K562 (cell line): ENCODE results near the gene DENND6B.

Experiments used
- C11orf30 ChIP-seq: fragments of 450-650 bp; IDR thresholded peaks from 2 replicates; pipeline ENCODE4 v1.6.1; 2016; ENCODE audit warnings: low read depth, mild to moderate bottlenecking
- DLX4 ChIP-seq: fragments of 250-450 bp; sonication (Bioruptor Pico); IDR thresholded peaks from 2 replicates; pipeline ENCODE4 v1.6.1; 2021; ENCODE audit warnings: mild to moderate bottlenecking
- HBP1 ChIP-seq: fragments of 450-650 bp; formaldehyde crosslinking; IDR thresholded peaks from 2 replicates; pipeline ENCODE4 v1.4.0; 2022; ENCODE audit warnings: missing genetic modification characterization
- HDAC6 ChIP-seq: IDR thresholded peaks from 2 replicates; pipeline ENCODE4 v1.6.1; 2012; ENCODE audit warnings: low read depth, mild to moderate bottlenecking, control low read depth, inconsistent platforms, low read length, moderate library complexity
- JUN ChIP-seq, 2 experiments: sonication (generic) in 1 of 2; formaldehyde crosslinking in 1 of 2; IDR thresholded peaks; 2 replicates each; pipeline versions ENCODE4 v1.6.1 to v1.8.0; 2012 to 2022; ENCODE audit warnings: borderline replicate concordance in 2 of 2, mild to moderate bottlenecking in 2 of 2, improper control_type of control experiment in 1 of 2, low read depth in 1 of 2, low read length in 1 of 2, missing genetic modification reagents in 1 of 2
- KLF16 ChIP-seq: IDR thresholded peaks from 2 replicates; pipeline ENCODE4 v1.6.1; 2016; ENCODE audit warnings: antibody characterized with exemption
- NR2C2 ChIP-seq, 2 experiments: fragments of 200-800 bp in 1 of 2; sonication (Bioruptor generic) in 1 of 2; sonication (generic) in 1 of 2; formaldehyde crosslinking in 1 of 2; IDR thresholded peaks; 2 replicates each; pipeline versions ENCODE4 v1.6.1 to v1.8.0; 2016 to 2022; ENCODE audit warnings: mild to moderate bottlenecking in 1 of 2, missing compliant biosample characterization in 1 of 2, missing genetic modification characterization in 1 of 2, missing genetic modification reagents in 1 of 2
- TCF7 ChIP-seq: sonication (generic); IDR thresholded peaks from 2 replicates; pipeline ENCODE4 v1.6.1; 2016; ENCODE audit warnings: antibody characterized with exemption, borderline replicate concordance
- ZNF764 ChIP-seq: fragments of 250-450 bp; sonication (Bioruptor Pico); IDR thresholded peaks from 2 replicates; pipeline ENCODE4 v1.4.0; 2020; ENCODE audit warnings: low read depth, mild to moderate bottlenecking, moderate library complexity
- ZNF830 ChIP-seq: fragments of 250-450 bp; sonication (Bioruptor Pico); IDR thresholded peaks from 2 replicates; pipeline ENCODE4 v1.5.0; 2021; ENCODE audit warnings: mild to moderate bottlenecking
- TF ChIP-seq, protein P1 (sequence below), 3 experiments: IDR thresholded peaks in 2 of 3; conservative IDR thresholded peaks in 1 of 3; 2 replicates each; pipeline ENCODE4 v1.5.1; 2011 to 2012; ENCODE audit warnings: low read length in 3 of 3, mild to moderate bottlenecking in 3 of 3, control low read depth in 2 of 3, improper control_type of control experiment in 1 of 3, inconsistent platforms in 1 of 3, low read depth in 1 of 3, mixed read lengths in 1 of 3, moderate library complexity in 1 of 3; ENCODE audit not compliant: insufficient read depth in 2 of 3
- TF ChIP-seq, protein P2 (sequence below): sonication (generic); formaldehyde crosslinking; IDR thresholded peaks from 2 replicates; pipeline ENCODE4 v1.8.0; 2022; ENCODE audit warnings: missing genetic modification reagents, mild to moderate bottlenecking, borderline replicate concordance
- TF ChIP-seq, protein P3 (sequence below): sonication (generic); formaldehyde crosslinking; IDR thresholded peaks from 2 replicates; pipeline ENCODE4 v1.9.0; 2022; ENCODE audit warnings: mild to moderate bottlenecking, missing genetic modification reagents
- TF ChIP-seq, protein P4 (sequence below): sonication (generic); formaldehyde crosslinking; IDR thresholded peaks from 2 replicates; pipeline ENCODE4 v1.8.1; 2022; ENCODE audit warnings: missing genetic modification reagents

GRCh38 chr22:50325444-50326224, 1.2 kb downstream of the DENND6B start:
- TF ChIP-seq, protein P1, sequence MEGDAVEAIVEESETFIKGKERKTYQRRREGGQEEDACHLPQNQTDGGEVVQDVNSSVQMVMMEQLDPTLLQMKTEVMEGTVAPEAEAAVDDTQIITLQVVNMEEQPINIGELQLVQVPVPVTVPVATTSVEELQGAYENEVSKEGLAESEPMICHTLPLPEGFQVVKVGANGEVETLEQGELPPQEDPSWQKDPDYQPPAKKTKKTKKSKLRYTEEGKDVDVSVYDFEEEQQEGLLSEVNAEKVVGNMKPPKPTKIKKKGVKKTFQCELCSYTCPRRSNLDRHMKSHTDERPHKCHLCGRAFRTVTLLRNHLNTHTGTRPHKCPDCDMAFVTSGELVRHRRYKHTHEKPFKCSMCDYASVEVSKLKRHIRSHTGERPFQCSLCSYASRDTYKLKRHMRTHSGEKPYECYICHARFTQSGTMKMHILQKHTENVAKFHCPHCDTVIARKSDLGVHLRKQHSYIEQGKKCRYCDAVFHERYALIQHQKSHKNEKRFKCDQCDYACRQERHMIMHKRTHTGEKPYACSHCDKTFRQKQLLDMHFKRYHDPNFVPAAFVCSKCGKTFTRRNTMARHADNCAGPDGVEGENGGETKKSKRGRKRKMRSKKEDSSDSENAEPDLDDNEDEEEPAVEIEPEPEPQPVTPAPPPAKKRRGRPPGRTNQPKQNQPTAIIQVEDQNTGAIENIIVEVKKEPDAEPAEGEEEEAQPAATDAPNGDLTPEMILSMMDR (IDR thresholded peaks at IDR 0.05 in 2 of 3, conservative IDR thresholded peaks at IDR 0.05 in 1 of 3; ENCODE audit: insufficient read depth in 2 of 3, low read depth in 1 of 3, low read length in 3 of 3): no peak
- no peak for TF ChIP-seq ZNF764 (CRISPR knock-in tag)
- no peak for TF ChIP-seq C11orf30
- TF ChIP-seq TCF7: no peak
- no peak for TF ChIP-seq JUN (IDR thresholded peaks at IDR 0.05; ENCODE audit: borderline replicate concordance, low read depth, low read length)
- no peak for TF ChIP-seq JUN (CRISPR knock-in tag; IDR thresholded peaks at IDR 0.05; ENCODE audit: borderline replicate concordance)
- TF ChIP-seq HBP1 (CRISPR knock-in tag): no peak
- TF ChIP-seq, protein P2, sequence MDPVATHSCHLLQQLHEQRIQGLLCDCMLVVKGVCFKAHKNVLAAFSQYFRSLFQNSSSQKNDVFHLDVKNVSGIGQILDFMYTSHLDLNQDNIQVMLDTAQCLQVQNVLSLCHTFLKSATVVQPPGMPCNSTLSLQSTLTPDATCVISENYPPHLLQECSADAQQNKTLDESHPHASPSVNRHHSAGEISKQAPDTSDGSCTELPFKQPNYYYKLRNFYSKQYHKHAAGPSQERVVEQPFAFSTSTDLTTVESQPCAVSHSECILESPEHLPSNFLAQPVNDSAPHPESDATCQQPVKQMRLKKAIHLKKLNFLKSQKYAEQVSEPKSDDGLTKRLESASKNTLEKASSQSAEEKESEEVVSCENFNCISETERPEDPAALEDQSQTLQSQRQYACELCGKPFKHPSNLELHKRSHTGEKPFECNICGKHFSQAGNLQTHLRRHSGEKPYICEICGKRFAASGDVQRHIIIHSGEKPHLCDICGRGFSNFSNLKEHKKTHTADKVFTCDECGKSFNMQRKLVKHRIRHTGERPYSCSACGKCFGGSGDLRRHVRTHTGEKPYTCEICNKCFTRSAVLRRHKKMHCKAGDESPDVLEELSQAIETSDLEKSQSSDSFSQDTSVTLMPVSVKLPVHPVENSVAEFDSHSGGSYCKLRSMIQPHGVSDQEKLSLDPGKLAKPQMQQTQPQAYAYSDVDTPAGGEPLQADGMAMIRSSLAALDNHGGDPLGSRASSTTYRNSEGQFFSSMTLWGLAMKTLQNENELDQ (CRISPR knock-in tag): no peak
- TF ChIP-seq HDAC6: no peak
- TF ChIP-seq, protein P3, sequence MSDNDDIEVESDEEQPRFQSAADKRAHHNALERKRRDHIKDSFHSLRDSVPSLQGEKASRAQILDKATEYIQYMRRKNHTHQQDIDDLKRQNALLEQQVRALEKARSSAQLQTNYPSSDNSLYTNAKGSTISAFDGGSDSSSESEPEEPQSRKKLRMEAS (CRISPR knock-in tag): no peak
- no peak for TF ChIP-seq ZNF830
- no peak for TF ChIP-seq DLX4 (CRISPR knock-in tag)
- TF ChIP-seq NR2C2 (CRISPR knock-in tag; IDR thresholded peaks at IDR 0.05): no peak
- TF ChIP-seq NR2C2 (tag; IDR thresholded peaks at IDR 0.05): no peak
- TF ChIP-seq KLF16: no peak
- TF ChIP-seq, protein P4, sequence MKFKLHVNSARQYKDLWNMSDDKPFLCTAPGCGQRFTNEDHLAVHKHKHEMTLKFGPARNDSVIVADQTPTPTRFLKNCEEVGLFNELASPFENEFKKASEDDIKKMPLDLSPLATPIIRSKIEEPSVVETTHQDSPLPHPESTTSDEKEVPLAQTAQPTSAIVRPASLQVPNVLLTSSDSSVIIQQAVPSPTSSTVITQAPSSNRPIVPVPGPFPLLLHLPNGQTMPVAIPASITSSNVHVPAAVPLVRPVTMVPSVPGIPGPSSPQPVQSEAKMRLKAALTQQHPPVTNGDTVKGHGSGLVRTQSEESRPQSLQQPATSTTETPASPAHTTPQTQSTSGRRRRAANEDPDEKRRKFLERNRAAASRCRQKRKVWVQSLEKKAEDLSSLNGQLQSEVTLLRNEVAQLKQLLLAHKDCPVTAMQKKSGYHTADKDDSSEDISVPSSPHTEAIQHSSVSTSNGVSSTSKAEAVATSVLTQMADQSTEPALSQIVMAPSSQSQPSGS (CRISPR knock-in tag): no peak
